ENCODE results near the gene EAF1.
"Not testable (repeated sequence)": the region's sequence is repeated elsewhere in the genome, so short reads cannot be mapped to it uniquely, and the experiment has no call there.

The EAF1 gene

GRCh38 chr3:15484551-15484950, 57.2 kb downstream of the EAF1 start:
- DNase-seq (ENCODE audit: low read depth in 2 of 2), result not testable (repeated sequence)

GRCh38 chr3:15486020-15486419, 58.6 kb downstream of the EAF1 start:
- no peak for DNase-seq (ENCODE audit: low read depth in 2 of 2)

GRCh38 chr3:15486979-15487378, 59.6 kb downstream of the EAF1 start:
- DNase-seq (ENCODE audit: low read depth in 2 of 2), result no peak

GRCh38 chr3:15488002-15488401, 60.6 kb downstream of the EAF1 start:
- no peak for DNase-seq (ENCODE audit: low read depth in 2 of 2)

GRCh38 chr3:15490158-15490557, 62.8 kb downstream of the EAF1 start:
- no peak for DNase-seq (ENCODE audit: low read depth in 2 of 2)

- no peak for DNase-seq (ENCODE audit: low read depth in 2 of 2)
Measured at GRCh38 chr3:15491143-15491542, 63.7 kb downstream of the EAF1 start.
